A549 (cell line): ENCODE results near the gene DYRK3. TPM values are rescaled to one million over a fixed set of nuclear protein-coding genes. Genes with fewer than 3 reads are reported as not detected.

Source experiments
- ATAC-seq, 2 experiments: fragments of 200-7000 bp in 1 of 2; fragments of >200 bp in 1 of 2; cut with Nextera tagmentation in 1 of 2; cut with Tn5 transposase in 1 of 2; 3 replicates each; pipeline versions ENCODE4 v1.8.0 to v1.9.1; 2018 to 2020; ENCODE audit warnings: mild to moderate bottlenecking in 1 of 2, moderate library complexity in 1 of 2
- CTCF ChIA-PET: fragments of 300-600 bp; sonication (Branson Sonifier 250); formaldehyde crosslinking; extraction: SDS; loops from one replicate; lab custom pipeline; 2021; ENCODE audit warnings: antibody characterized with exemption, inconsistent platforms; lab: Yijun Ruan, JAX
- POLR2A ChIA-PET: fragments of 350-600 bp; formaldehyde crosslinking; extraction: SDS; loops from one replicate; lab custom pipeline; 2021; ENCODE audit warnings: antibody characterized with exemption, inconsistent platforms; lab: Yijun Ruan, JAX
- DNase-seq, 2 experiments: peaks; one replicate each; pipeline versions ENCODE4 v3.0.0 to v3.0.0-alpha.2; 2011 to 2016; ENCODE audit warnings: low read depth in 1 of 2, low spot score in 1 of 2
- FAIRE-seq: peaks from 2 replicates; lab custom pipeline; 2011; peaks lifted over from hg19 to GRCh38; lab: Jason Lieb, UNC
- H3K27ac ChIP-seq, 2 experiments: fragments of >200 bp; sonication (Bioruptor Twin); formaldehyde crosslinking; 3 replicates each; pipeline ENCODE4 v1.5.1; 2016 to 2017
- H3K4me1 ChIP-seq: fragments of >200 bp; sonication (Bioruptor Twin); formaldehyde crosslinking; 3 replicates; pipeline ENCODE4 v1.6.1; 2016
- H3K4me2 ChIP-seq: fragments of >200 bp; sonication (Bioruptor Twin); formaldehyde crosslinking; 3 replicates; pipeline ENCODE4 v1.6.1; 2016
- H3K4me3 ChIP-seq: fragments of >200 bp; sonication (Bioruptor Twin); formaldehyde crosslinking; 3 replicates; pipeline ENCODE4 v1.5.1; 2016
- H3K9me3 ChIP-seq: fragments of >200 bp; sonication (Bioruptor Twin); formaldehyde crosslinking; 3 replicates; pipeline ENCODE4 v1.6.1; 2016
- CHD2 ChIP-seq: fragments of 150-350 bp; IDR thresholded peaks from 2 replicates; pipeline ENCODE4 v1.6.1; 2014; ENCODE audit warnings: low read length; ENCODE audit not compliant: partially characterized antibody
- CHD4 ChIP-seq: fragments of 200-600 bp; sonication (generic); IDR thresholded peaks from 2 replicates; pipeline ENCODE4 v1.6.1; 2016; ENCODE audit warnings: antibody characterized with exemption, mild to moderate bottlenecking, borderline replicate concordance
- EHMT2 ChIP-seq: fragments of 200-600 bp; sonication (generic); IDR thresholded peaks from 2 replicates; pipeline ENCODE4 v1.6.1; 2016; ENCODE audit warnings: antibody characterized with exemption, low read depth, mild to moderate bottlenecking, moderate library complexity
- ELK1 ChIP-seq: fragments of 150-350 bp; IDR thresholded peaks from 2 replicates; pipeline ENCODE4 v1.6.1; 2014; ENCODE audit warnings: low read depth, mild to moderate bottlenecking, low read length
- EP300 ChIP-seq, 2 experiments: fragments of >200 bp; sonication (Bioruptor Twin); formaldehyde crosslinking; IDR thresholded peaks; 2 replicates in 1 of 2; 3 replicates in 1 of 2; pipeline ENCODE4 v1.6.1; 2016 to 2017
- HOXA7 ChIP-seq: fragments of 250-450 bp; sonication (Bioruptor Pico); IDR thresholded peaks from 2 replicates; pipeline ENCODE4 v1.5.0; 2020; ENCODE audit warnings: mild to moderate bottlenecking, moderate library complexity
- JUN ChIP-seq, 2 experiments: fragments of >200 bp; sonication (Bioruptor Twin); formaldehyde crosslinking; IDR thresholded peaks; 2 replicates in 1 of 2; 3 replicates in 1 of 2; pipeline ENCODE4 v1.6.1; 2016 to 2017
- JUNB ChIP-seq: fragments of >200 bp; sonication (Bioruptor Twin); formaldehyde crosslinking; IDR thresholded peaks from 2 replicates; pipeline ENCODE4 v1.6.1; 2016
- KDM5A ChIP-seq: fragments of 200-600 bp; sonication (generic); IDR thresholded peaks from 2 replicates; pipeline ENCODE4 v1.6.1; 2016; ENCODE audit warnings: antibody characterized with exemption, mild to moderate bottlenecking
- MAZ ChIP-seq: fragments of 150-350 bp; IDR thresholded peaks from 2 replicates; pipeline ENCODE4 v1.6.1; 2014; ENCODE audit warnings: antibody characterized with exemption, low read depth, low read length, borderline replicate concordance
- NPAS2 ChIP-seq: fragments of 250-450 bp; sonication (Bioruptor Pico); IDR thresholded peaks from 2 replicates; pipeline ENCODE4 v1.8.0; 2022; ENCODE audit warnings: mild to moderate bottlenecking, moderate library complexity, borderline replicate concordance
- NR3C1 ChIP-seq: fragments of >200 bp; sonication (Bioruptor Twin); formaldehyde crosslinking; IDR thresholded peaks from 3 replicates; pipeline ENCODE4 v1.6.1; 2017
- PBX3 ChIP-seq: IDR thresholded peaks from 2 replicates; pipeline ENCODE4 v1.6.1; 2012
- PHF8 ChIP-seq: fragments of 200-600 bp; sonication (generic); IDR thresholded peaks from 2 replicates; pipeline ENCODE4 v1.6.1; 2016; ENCODE audit warnings: low read depth, mild to moderate bottlenecking, antibody characterized with exemption, moderate library complexity, borderline replicate concordance
- POLR2A ChIP-seq: IDR thresholded peaks from 2 replicates; pipeline ENCODE4 v1.6.1; 2012; ENCODE audit warnings: mild to moderate bottlenecking, low read length
- POLR2AphosphoS2 ChIP-seq: conservative IDR thresholded peaks from 2 replicates; pipeline ENCODE4 v1.6.1; 2012; ENCODE audit warnings: low read length, improper control_type of control experiment, inconsistent platforms
- RAD21 ChIP-seq, 2 experiments: fragments of >200 bp in 1 of 2; sonication (Bioruptor Twin) in 1 of 2; formaldehyde crosslinking in 1 of 2; IDR thresholded peaks in 1 of 2; conservative IDR thresholded peaks in 1 of 2; 2 replicates in 1 of 2; 3 replicates in 1 of 2; pipeline ENCODE4 v1.6.1; 2012 to 2018; ENCODE audit warnings: inconsistent platforms in 1 of 2
- RNF2 ChIP-seq: fragments of 200-600 bp; sonication (generic); IDR thresholded peaks from 2 replicates; pipeline ENCODE4 v1.6.1; 2016; ENCODE audit warnings: low read depth, mild to moderate bottlenecking, antibody characterized with exemption, moderate library complexity, borderline replicate concordance
- SMC3 ChIP-seq: fragments of >200 bp; sonication (Bioruptor Twin); formaldehyde crosslinking; IDR thresholded peaks from 3 replicates; pipeline ENCODE4 v1.6.1; 2018; ENCODE audit warnings: inconsistent platforms
- SREBF2 ChIP-seq: fragments of 450-650 bp; IDR thresholded peaks from 2 replicates; pipeline ENCODE4 v1.6.1; 2014; ENCODE audit warnings: mild to moderate bottlenecking, moderate library complexity
- TFCP2L1 ChIP-seq: fragments of 250-450 bp; sonication (Bioruptor Pico); IDR thresholded peaks from 2 replicates; pipeline ENCODE4 v1.5.0; 2021; ENCODE audit warnings: mild to moderate bottlenecking
- WGBS: methylation state at CpG from one replicate; pipeline ENCODE4 v1.1.6; 2017; ENCODE audit errors: missing lambda C conversion rate; 5-methylcytosine and 5-hydroxymethylcytosine counted together
- polyA plus RNA-seq, 4 experiments: library from polyadenylated mRNA; depleted of rRNA in 3 of 4; stranded (reverse); fragments of >200 nt; fragmentation: RNase III in 1 of 4; extraction: RNeasy Plus Mini Kit Qiagen cat#74134 plus additional on column Dnase treatment in 1 of 4; gene quantifications; 2 replicates in 3 of 4; 3 replicates in 1 of 4; pipeline ENCODE4 v1.2.3, GENCODE V29; 2011 to 2017
- TF ChIP-seq, protein P1 (sequence below): fragments of 250-450 bp; sonication (Bioruptor Pico); IDR thresholded peaks from 2 replicates; pipeline ENCODE4 v1.5.0; 2021; ENCODE audit warnings: mild to moderate bottlenecking, moderate library complexity, borderline replicate concordance
- TF ChIP-seq, protein P2 (sequence below): fragments of 200-600 bp; sonication (generic); IDR thresholded peaks from 2 replicates; pipeline ENCODE4 v1.6.1; 2016; ENCODE audit warnings: antibody characterized with exemption, mild to moderate bottlenecking, moderate library complexity
- TF ChIP-seq, protein P3 (sequence below): fragments of >200 bp; sonication (Bioruptor Twin); formaldehyde crosslinking; IDR thresholded peaks from 3 replicates; pipeline ENCODE4 v1.6.1; 2016

The DYRK3 gene
- polyA plus RNA-seq, 2 of the 4 experiments (the other 2 are of a cell fraction): 7.3 to 8.7 TPM

DNA sequence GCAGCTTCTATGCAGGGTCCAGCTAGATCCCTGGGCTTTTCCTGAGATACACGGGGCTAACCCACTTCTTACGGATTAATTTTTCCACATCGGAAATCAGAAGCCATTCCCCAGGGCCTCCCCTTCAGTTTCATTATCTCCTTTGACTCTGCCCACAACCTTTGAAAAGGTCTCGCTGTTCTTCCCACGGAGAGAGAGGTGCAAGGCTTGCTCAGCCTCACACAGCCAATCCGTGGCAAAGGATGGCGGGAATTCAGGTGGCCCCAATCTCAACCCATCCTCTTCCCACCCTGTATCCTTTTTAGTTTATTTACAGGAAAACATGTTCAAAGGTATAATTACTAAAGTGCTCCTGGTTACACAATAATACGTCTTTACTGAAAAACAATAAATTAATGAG is 48.7 kb downstream of the DYRK3 start:
- peak overlapping the region; percentile 4 to 97; a peak in 4 of 6 replicates for H3K27ac ChIP-seq
- 63% methylated on average over 8 of the region's 8 CpGs for WGBS
- DNase-seq: no peak
- peak overlapping the region; percentile 91; the same call in 2 of the 3 replicates for H3K4me3 ChIP-seq
- ChIA-PET CTCF (interaction anchor here (0.8 to 2.6 kb wide), 5 partner anchors 14 to 300 kb away, joined by 3 to 18 read pairs (median 4); no protein-coding TSS in a partner anchor), POLR2A (interaction anchor here (0.6 to 1.6 kb wide), 12 partner anchors 9 to 225 kb away, joined by 3 to 17 read pairs (median 4); partner anchors contain the start of genes DYRK3 and EIF2D)
- H3K9me3 ChIP-seq: no peaks in the 10 kb centered on the region
- TF ChIP-seq TFCP2L1 (CRISPR knock-in tag) (no peak), EP300 (IDR thresholded peaks at IDR 0.05) (no peak), PBX3 (no peak), PHF8 (no peak), JUN (IDR thresholded peaks at IDR 0.05) (no peak), RAD21 (conservative IDR thresholded peaks at IDR 0.05 in 1 of 2, IDR thresholded peaks at IDR 0.05 in 1 of 2) (no peak), NPAS2 (CRISPR knock-in tag) (no peak), RNF2 (no peak), SMC3 (no peak), JUNB (no peak), NR3C1 (no peak), KDM5A (no peak), CHD2 (no peak), EHMT2 (no peak), CHD4 (no peak)
- TF ChIP-seq, protein P1, sequence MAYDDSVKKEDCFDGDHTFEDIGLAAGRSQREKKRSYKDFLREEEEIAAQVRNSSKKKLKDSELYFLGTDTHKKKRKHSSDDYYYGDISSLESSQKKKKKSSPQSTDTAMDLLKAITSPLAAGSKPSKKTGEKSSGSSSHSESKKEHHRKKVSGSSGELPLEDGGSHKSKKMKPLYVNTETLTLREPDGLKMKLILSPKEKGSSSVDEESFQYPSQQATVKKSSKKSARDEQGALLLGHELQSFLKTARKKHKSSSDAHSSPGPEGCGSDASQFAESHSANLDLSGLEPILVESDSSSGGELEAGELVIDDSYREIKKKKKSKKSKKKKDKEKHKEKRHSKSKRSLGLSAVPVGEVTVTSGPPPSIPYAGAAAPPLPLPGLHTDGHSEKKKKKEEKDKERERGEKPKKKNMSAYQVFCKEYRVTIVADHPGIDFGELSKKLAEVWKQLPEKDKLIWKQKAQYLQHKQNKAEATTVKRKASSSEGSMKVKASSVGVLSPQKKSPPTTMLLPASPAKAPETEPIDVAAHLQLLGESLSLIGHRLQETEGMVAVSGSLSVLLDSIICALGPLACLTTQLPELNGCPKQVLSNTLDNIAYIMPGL (CRISPR knock-in tag): no peak
- FAIRE-seq: no peak
- peak overlapping the region; percentile 97 for H3K4me2 ChIP-seq
- peaks cover 31% of the 10 kb centered on the region for H3K4me1 ChIP-seq
- ATAC-seq: no peak

DNA sequence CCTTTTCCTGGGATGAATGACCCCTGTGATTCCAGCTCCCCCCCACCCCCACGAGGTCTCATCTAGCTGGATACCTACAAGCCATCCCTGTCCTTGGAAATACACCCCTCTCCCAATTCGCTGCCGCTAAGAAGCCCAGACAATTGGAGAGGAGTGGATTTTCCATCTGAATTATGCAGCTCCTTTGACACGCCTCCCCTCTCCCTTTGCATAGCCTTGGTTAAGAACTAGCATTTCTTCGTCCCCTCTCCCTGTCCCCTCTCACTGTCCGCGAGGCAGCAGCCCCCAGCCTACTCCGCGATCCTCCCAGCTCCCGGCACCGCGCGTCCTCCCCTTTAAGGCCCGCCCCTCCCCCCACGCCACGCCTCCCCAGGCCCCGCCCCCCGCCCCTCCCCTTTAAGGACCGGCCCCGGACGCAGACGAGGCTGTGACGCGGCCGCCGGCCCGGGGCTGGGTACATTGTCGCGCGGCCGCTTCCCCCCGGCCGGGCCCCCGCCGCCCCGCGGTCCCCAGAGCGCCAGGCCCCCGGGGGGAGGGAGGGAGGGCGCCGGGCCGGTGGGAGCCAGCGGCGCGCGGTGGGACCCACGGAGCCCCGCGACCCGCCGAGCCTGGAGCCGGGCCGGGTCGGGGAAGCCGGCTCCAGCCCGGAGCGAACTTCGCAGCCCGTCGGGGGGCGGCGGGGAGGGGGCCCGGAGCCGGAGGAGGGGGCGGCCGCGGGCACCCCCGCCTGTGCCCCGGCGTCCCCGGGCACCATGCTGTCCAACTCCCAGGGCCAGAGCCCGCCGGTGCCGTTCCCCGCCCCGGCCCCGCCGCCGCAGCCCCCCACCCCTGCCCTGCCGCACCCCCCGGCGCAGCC is 49.4 kb downstream of the DYRK3 start, which contains the start of gene MAPKAPK2:
TSS of gene MAPKAPK2 (plus strand) at position 428 of the 856 bp plus-strand sequence. CDS start at position 753, 325 bp downstream.
- peaks cover 36% of the 10 kb centered on the region for H3K4me1 ChIP-seq
- peak; percentile 72 to 84 for ATAC-seq
- peak within 1 kb of the TSS; percentile 97 to 99 for H3K27ac ChIP-seq
- ChIA-PET CTCF (interaction anchor here (1.1 to 2.6 kb wide), 5 partner anchors 14 to 299 kb away, joined by 3 to 18 read pairs (median 4); no protein-coding TSS in a partner anchor), POLR2A (interaction anchor here (0.6 to 1.6 kb wide), 12 partner anchors 10 to 224 kb away, joined by 3 to 17 read pairs (median 4); partner anchors contain the start of genes DYRK3 and EIF2D)
- DNase-seq: peak; percentile 72 to 91
- no peaks in the 10 kb centered on the region for H3K9me3 ChIP-seq
- H3K4me2 ChIP-seq: peak within 1 kb of the TSS; percentile 97
- no peak for FAIRE-seq
- WGBS: 1% methylated on average over 11 of the region's 82 CpGs
- peak within 1 kb of the TSS; percentile 91 for H3K4me3 ChIP-seq
- no peak for TF ChIP-seq POLR2AphosphoS2
- TF ChIP-seq SREBF2: no peak
- TF ChIP-seq, protein P2, sequence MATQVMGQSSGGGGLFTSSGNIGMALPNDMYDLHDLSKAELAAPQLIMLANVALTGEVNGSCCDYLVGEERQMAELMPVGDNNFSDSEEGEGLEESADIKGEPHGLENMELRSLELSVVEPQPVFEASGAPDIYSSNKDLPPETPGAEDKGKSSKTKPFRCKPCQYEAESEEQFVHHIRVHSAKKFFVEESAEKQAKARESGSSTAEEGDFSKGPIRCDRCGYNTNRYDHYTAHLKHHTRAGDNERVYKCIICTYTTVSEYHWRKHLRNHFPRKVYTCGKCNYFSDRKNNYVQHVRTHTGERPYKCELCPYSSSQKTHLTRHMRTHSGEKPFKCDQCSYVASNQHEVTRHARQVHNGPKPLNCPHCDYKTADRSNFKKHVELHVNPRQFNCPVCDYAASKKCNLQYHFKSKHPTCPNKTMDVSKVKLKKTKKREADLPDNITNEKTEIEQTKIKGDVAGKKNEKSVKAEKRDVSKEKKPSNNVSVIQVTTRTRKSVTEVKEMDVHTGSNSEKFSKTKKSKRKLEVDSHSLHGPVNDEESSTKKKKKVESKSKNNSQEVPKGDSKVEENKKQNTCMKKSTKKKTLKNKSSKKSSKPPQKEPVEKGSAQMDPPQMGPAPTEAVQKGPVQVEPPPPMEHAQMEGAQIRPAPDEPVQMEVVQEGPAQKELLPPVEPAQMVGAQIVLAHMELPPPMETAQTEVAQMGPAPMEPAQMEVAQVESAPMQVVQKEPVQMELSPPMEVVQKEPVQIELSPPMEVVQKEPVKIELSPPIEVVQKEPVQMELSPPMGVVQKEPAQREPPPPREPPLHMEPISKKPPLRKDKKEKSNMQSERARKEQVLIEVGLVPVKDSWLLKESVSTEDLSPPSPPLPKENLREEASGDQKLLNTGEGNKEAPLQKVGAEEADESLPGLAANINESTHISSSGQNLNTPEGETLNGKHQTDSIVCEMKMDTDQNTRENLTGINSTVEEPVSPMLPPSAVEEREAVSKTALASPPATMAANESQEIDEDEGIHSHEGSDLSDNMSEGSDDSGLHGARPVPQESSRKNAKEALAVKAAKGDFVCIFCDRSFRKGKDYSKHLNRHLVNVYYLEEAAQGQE: no peak
- TF ChIP-seq POLR2A: peak; percentile 42
- TF ChIP-seq JUN (IDR thresholded peaks at IDR 0.05): peak; percentile 51 to 65; a peak in 4 of 5 replicates
- no peak for TF ChIP-seq MAZ
- TF ChIP-seq ELK1: no peak
- TF ChIP-seq HOXA7 (CRISPR knock-in tag): no peak
- TF ChIP-seq, protein P3, sequence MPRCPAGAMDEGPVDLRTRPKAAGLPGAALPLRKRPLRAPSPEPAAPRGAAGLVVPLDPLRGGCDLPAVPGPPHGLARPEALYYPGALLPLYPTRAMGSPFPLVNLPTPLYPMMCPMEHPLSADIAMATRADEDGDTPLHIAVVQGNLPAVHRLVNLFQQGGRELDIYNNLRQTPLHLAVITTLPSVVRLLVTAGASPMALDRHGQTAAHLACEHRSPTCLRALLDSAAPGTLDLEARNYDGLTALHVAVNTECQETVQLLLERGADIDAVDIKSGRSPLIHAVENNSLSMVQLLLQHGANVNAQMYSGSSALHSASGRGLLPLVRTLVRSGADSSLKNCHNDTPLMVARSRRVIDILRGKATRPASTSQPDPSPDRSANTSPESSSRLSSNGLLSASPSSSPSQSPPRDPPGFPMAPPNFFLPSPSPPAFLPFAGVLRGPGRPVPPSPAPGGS: 0 out of 3 replicates have a peak, but pooled peaks have one; percentile 54
